ENCODE data around the gene DAPP1.
"Not testable (repeated sequence)": the region's sequence is repeated elsewhere in the genome, so short reads cannot be mapped to it uniquely, and the experiment has no call there.

The DAPP1 gene

GRCh38 chr4:99816545-99817308 is at the start of gene DAPP1:
Gene DAPP1 (plus strand): TSS chr4:99816827. CDS start chr4:99816914, 87 bp downstream.
- peak; percentile 84 for DNase-seq

GRCh38 chr4:99770842-99771241 is 45.8 kb upstream of the DAPP1 start:
- not testable (repeated sequence) for DNase-seq

GRCh38 chr4:99783940-99784339 is 32.7 kb upstream of the DAPP1 start:
- no peak for DNase-seq

GRCh38 chr4:99784842-99785241 is 31.8 kb upstream of the DAPP1 start:
- no peak for DNase-seq

GRCh38 chr4:99790796-99791617 is 25.6 kb upstream of the DAPP1 start:
- DNase-seq, result no peak

- DNase-seq, result no peak
These were observed 16.2 kb upstream of the DAPP1 start for GRCh38 chr4:99800332-99801004.

GRCh38 chr4:99801005-99801699 is 15.5 kb upstream of the DAPP1 start:
- DNase-seq, result no peak

- no peak for DNase-seq
These were observed 13.0 kb upstream of the DAPP1 start for GRCh38 chr4:99803566-99804101.

- DNase-seq, result no peak
These were observed 10.1 kb upstream of the DAPP1 start for GRCh38 chr4:99806545-99806944.

GRCh38 chr4:99807666-99808065 is 9.0 kb upstream of the DAPP1 start:
- no peak for DNase-seq

- DNase-seq, result peak; percentile 76
These were observed 8.3 kb upstream of the DAPP1 start for GRCh38 chr4:99808260-99808857.

- no peak for DNase-seq
These were observed 7.3 kb upstream of the DAPP1 start for GRCh38 chr4:99809326-99809725.

GRCh38 chr4:99810536-99810935 is 6.1 kb upstream of the DAPP1 start:
- DNase-seq, result no peak

GRCh38 chr4:99811117-99811516 is 5.5 kb upstream of the DAPP1 start:
- no peak for DNase-seq

GRCh38 chr4:99811850-99812249 is 4.8 kb upstream of the DAPP1 start:
- peak; percentile 68 for DNase-seq

GRCh38 chr4:99815597-99816011 is 1.0 kb upstream of the DAPP1 start:
- no peak for DNase-seq

- peak; percentile 43 for DNase-seq
These were observed 773 bp downstream of the DAPP1 start for GRCh38 chr4:99817309-99817890.

GRCh38 chr4:99818661-99819060 is 2.0 kb downstream of the DAPP1 start:
- no peak for DNase-seq

- peak; percentile 21 for DNase-seq
These were observed 5.4 kb downstream of the DAPP1 start for GRCh38 chr4:99821918-99822503.

- DNase-seq, result no peak
These were observed 6.1 kb downstream of the DAPP1 start for GRCh38 chr4:99822734-99823133.

- no peak for DNase-seq
These were observed 7.5 kb downstream of the DAPP1 start for GRCh38 chr4:99824070-99824599.
